ENCODE data around the gene NOD1.
"Not testable (repeated sequence)": the region's sequence is repeated elsewhere in the genome, so short reads cannot be mapped to it uniquely, and the experiment has no call there.

NOD1 gene

DNA sequence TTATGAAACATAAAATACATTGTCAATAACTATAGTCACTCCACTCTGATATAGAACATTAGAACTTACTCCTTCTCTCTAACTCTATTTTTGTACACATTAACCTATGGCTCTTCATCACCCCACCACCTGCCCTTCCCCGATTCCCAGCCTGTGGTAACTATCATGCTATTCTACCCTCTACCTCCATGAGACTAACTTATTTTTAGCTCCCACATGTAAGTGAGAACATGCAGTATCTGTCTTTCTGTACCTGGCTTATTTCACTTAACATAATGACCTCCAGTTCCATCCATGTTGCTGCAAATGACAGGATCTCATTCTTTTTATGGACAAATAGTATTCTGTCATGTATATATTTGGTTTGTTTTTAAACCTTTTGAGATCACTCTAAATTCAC, 8.8 kb upstream of the NOD1 start:
- no peaks in the 10 kb centered on the region for H3K4me1 ChIP-seq (ENCODE audit: low read length)
- H3K36me3 ChIP-seq (replicated peaks; ENCODE audit: low read depth, low read length) = no peaks in the 10 kb centered on the region
- no peak overlapping the region for H3K4me3 ChIP-seq (ENCODE audit: low read length)
- no peaks in the 10 kb centered on the region for H3K27me3 ChIP-seq (ENCODE audit: low read depth, low read length)
- H3K4me2 ChIP-seq (ENCODE audit: low read length) = no peak overlapping the region
- H3K9ac ChIP-seq (ENCODE audit: low read length) = no peak overlapping the region
- H2AFZ ChIP-seq (ENCODE audit: low read depth, low read length) = no peak overlapping the region
- no peaks in the 10 kb centered on the region for H3K79me2 ChIP-seq (ENCODE audit: low read length)
- H3K27ac ChIP-seq (ENCODE audit: low read length) = no peak overlapping the region
- TF ChIP-seq, protein P1, sequence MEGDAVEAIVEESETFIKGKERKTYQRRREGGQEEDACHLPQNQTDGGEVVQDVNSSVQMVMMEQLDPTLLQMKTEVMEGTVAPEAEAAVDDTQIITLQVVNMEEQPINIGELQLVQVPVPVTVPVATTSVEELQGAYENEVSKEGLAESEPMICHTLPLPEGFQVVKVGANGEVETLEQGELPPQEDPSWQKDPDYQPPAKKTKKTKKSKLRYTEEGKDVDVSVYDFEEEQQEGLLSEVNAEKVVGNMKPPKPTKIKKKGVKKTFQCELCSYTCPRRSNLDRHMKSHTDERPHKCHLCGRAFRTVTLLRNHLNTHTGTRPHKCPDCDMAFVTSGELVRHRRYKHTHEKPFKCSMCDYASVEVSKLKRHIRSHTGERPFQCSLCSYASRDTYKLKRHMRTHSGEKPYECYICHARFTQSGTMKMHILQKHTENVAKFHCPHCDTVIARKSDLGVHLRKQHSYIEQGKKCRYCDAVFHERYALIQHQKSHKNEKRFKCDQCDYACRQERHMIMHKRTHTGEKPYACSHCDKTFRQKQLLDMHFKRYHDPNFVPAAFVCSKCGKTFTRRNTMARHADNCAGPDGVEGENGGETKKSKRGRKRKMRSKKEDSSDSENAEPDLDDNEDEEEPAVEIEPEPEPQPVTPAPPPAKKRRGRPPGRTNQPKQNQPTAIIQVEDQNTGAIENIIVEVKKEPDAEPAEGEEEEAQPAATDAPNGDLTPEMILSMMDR (IDR thresholded peaks at IDR 0.05; ENCODE audit: low read depth, low read length) = no peak
- no peak for TF ChIP-seq EZH2phosphoT487 (IDR thresholded peaks at IDR 0.05; ENCODE audit: low read depth)
- H4K20me1 ChIP-seq (ENCODE audit: insufficient read depth, low read length) = no peaks in the 10 kb centered on the region
- no peaks in the 10 kb centered on the region for H3K9me3 ChIP-seq (ENCODE audit: insufficient read depth, low read length)

- Histone ChIP-seq H3K4me3 (ENCODE audit: low read length) (no peak overlapping the region), H3K27me3 (ENCODE audit: low read depth, low read length) (no peaks in the 10 kb centered on the region), H2AFZ (ENCODE audit: low read depth, low read length) (no peak overlapping the region), H3K27ac (ENCODE audit: low read length) (no peak overlapping the region), H3K36me3 (replicated peaks; ENCODE audit: low read depth, low read length) (no peaks in the 10 kb centered on the region), H3K4me2 (ENCODE audit: low read length) (no peak overlapping the region), H3K4me1 (ENCODE audit: low read length) (no peaks in the 10 kb centered on the region), H4K20me1 (ENCODE audit: insufficient read depth, low read length) (no peaks in the 10 kb centered on the region), H3K9me3 (ENCODE audit: insufficient read depth, low read length) (no peaks in the 10 kb centered on the region), H3K9ac (ENCODE audit: low read length) (no peak overlapping the region), H3K79me2 (ENCODE audit: low read length) (no peaks in the 10 kb centered on the region)
- TF ChIP-seq EZH2phosphoT487 (IDR thresholded peaks at IDR 0.05; ENCODE audit: low read depth) = no peak
- TF ChIP-seq, protein P1 (IDR thresholded peaks at IDR 0.05; ENCODE audit: low read depth, low read length) = no peak
These were observed 7.1 kb upstream of the NOD1 start for GRCh38 chr7:30485667-30486066.

DNA sequence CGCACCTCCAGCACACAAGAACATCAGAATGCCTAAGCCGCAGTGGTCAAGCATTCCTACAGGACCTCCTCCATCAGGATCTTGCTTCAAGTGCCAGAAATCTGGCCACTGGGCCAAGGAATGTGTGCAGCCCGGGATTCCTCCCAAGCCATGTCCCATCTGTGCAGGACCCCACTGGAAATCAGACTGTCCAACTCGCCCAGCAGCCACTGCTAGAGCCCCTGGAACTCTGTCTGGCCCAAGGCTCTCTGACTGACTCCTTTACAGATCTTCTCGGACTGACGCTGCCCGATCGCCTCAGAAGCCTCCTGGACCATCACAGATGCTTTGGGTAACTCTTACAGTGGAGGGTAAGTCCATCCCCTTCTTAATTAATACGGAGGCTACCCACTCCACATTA, 2.8 kb upstream of the NOD1 start:
- H4K20me1 ChIP-seq (ENCODE audit: insufficient read depth, low read length); H3K36me3 ChIP-seq (replicated peaks; ENCODE audit: low read depth, low read length): not testable (repeated sequence)

GRCh38 chr7:30479202-30480120, 877 bp upstream of the NOD1 start:
- Histone ChIP-seq H3K27ac (ENCODE audit: low read length) (no peak overlapping the region), H3K79me2 (ENCODE audit: low read length) (no peaks in the 10 kb centered on the region), H3K9ac (ENCODE audit: low read length) (peak overlapping the region; percentile 73), H2AFZ (ENCODE audit: low read depth, low read length) (peak overlapping the region; percentile 93; the same call in 1 of the 2 replicates), H3K4me3 (ENCODE audit: low read length) (peak overlapping the region; percentile 95), H3K27me3 (ENCODE audit: low read depth, low read length) (no peaks in the 10 kb centered on the region), H3K9me3 (ENCODE audit: insufficient read depth, low read length) (no peaks in the 10 kb centered on the region), H3K4me1 (ENCODE audit: low read length) (peaks cover 12% of the 10 kb centered on the region; the same call in 1 of the 2 replicates), H3K36me3 (replicated peaks; ENCODE audit: low read depth, low read length) (no peaks in the 10 kb centered on the region), H4K20me1 (ENCODE audit: insufficient read depth, low read length) (no peaks in the 10 kb centered on the region), H3K4me2 (ENCODE audit: low read length) (peak overlapping the region; percentile 99)
- TF ChIP-seq, protein P1 (IDR thresholded peaks at IDR 0.05; ENCODE audit: low read depth, low read length) = no peak
- TF ChIP-seq EZH2phosphoT487 (IDR thresholded peaks at IDR 0.05; ENCODE audit: low read depth) = no peak

More for the DNA sequence above, 2.8 kb upstream of the NOD1 start:
- H3K27ac ChIP-seq (ENCODE audit: low read length); H3K79me2 ChIP-seq (ENCODE audit: low read length); H3K9me3 ChIP-seq (ENCODE audit: insufficient read depth, low read length); H2AFZ ChIP-seq (ENCODE audit: low read depth, low read length); H3K4me2 ChIP-seq (ENCODE audit: low read length); H3K9ac ChIP-seq (ENCODE audit: low read length); H3K4me3 ChIP-seq (ENCODE audit: low read length); H3K27me3 ChIP-seq (ENCODE audit: low read depth, low read length): not testable (repeated sequence)
- peaks cover 12% of the 10 kb centered on the region; the same call in 1 of the 2 replicates for H3K4me1 ChIP-seq (ENCODE audit: low read length)
